Trophoblast cell (in vitro differentiated cells and primary cell): ENCODE measurements around the gene CACNA1B.

Experiments used
- DNase-seq, 2 donors: peaks; one replicate each; pipeline ENCODE4 v3.0.0-alpha.2; 2016
- H2AFZ ChIP-seq: 2 replicates; pipeline ENCODE4 v1.6.1; 2013; ENCODE audit warnings: low read length, moderate library complexity, mild to moderate bottlenecking; ENCODE audit not compliant: insufficient read depth, poor library complexity
- H2AK5ac ChIP-seq: 2 replicates; pipeline ENCODE4 v1.6.1; 2013; ENCODE audit warnings: mild to moderate bottlenecking, low read length
- H2BK120ac ChIP-seq: 2 replicates; pipeline ENCODE4 v1.6.1; 2013; ENCODE audit warnings: low read length, mild to moderate bottlenecking, moderate library complexity; ENCODE audit not compliant: insufficient read depth, poor library complexity
- H2BK12ac ChIP-seq: 2 replicates; pipeline ENCODE4 v1.6.1; 2013; ENCODE audit warnings: mild to moderate bottlenecking, low read length, moderate library complexity
- H2BK5ac ChIP-seq: 2 replicates; pipeline ENCODE4 v1.6.1; 2013; ENCODE audit warnings: low read length, low read depth, moderate library complexity, mild to moderate bottlenecking; ENCODE audit not compliant: poor library complexity
- H3K14ac ChIP-seq: 2 replicates; pipeline ENCODE4 v1.6.1; 2013; ENCODE audit warnings: mild to moderate bottlenecking, low read length
- H3K18ac ChIP-seq: 2 replicates; pipeline ENCODE4 v1.6.1; 2013; ENCODE audit warnings: mild to moderate bottlenecking, low read length
- H3K23ac ChIP-seq: 2 replicates; pipeline ENCODE4 v1.6.1; 2013; ENCODE audit warnings: low read length
- H3K27ac ChIP-seq: 2 replicates; pipeline ENCODE4 v1.5.1; 2013; ENCODE audit warnings: low read depth, mild to moderate bottlenecking, inconsistent platforms, low read length, moderate library complexity
- H3K27me3 ChIP-seq: 2 replicates; pipeline ENCODE4 v1.6.1; 2013; ENCODE audit warnings: inconsistent platforms, mild to moderate bottlenecking, low read length, moderate library complexity; ENCODE audit not compliant: insufficient read depth
- H3K36me3 ChIP-seq, 2 experiments: 1 replicate in 1 of 2; 2 replicates in 1 of 2; pipeline ENCODE4 v1.6.1; 2013; ENCODE audit warnings: low read length in 2 of 2, mild to moderate bottlenecking in 2 of 2, moderate library complexity in 1 of 2; ENCODE audit not compliant: insufficient read depth in 2 of 2, control insufficient read depth in 1 of 2
- H3K4ac ChIP-seq: 2 replicates; pipeline ENCODE4 v1.6.1; 2013; ENCODE audit warnings: low read depth, mild to moderate bottlenecking, low read length, moderate library complexity
- H3K4me1 ChIP-seq, 2 experiments: 1 replicate in 1 of 2; 2 replicates in 1 of 2; pipeline ENCODE4 v1.6.1; 2013; ENCODE audit warnings: low read length in 2 of 2, mild to moderate bottlenecking in 2 of 2, moderate library complexity in 1 of 2; ENCODE audit not compliant: insufficient read depth in 2 of 2, control insufficient read depth in 1 of 2
- H3K4me2 ChIP-seq: 2 replicates; pipeline ENCODE4 v1.6.1; 2013; ENCODE audit warnings: inconsistent platforms, mild to moderate bottlenecking, low read length, moderate library complexity
- H3K4me3 ChIP-seq: 2 replicates; pipeline ENCODE4 v1.5.1; 2013; ENCODE audit warnings: mild to moderate bottlenecking, low read depth, low read length, inconsistent platforms
- H3K79me1 ChIP-seq: one replicate; pipeline ENCODE4 v1.6.1; 2013; ENCODE audit warnings: low read length
- H3K79me2 ChIP-seq: 2 replicates; pipeline ENCODE4 v1.6.1; 2013; ENCODE audit warnings: low read length, mild to moderate bottlenecking; ENCODE audit not compliant: control insufficient read depth, insufficient read depth, poor library complexity
- H3K9ac ChIP-seq: 2 replicates; pipeline ENCODE4 v1.6.1; 2013; ENCODE audit warnings: mild to moderate bottlenecking, low read length
- H3K9me3 ChIP-seq: 2 replicates; pipeline ENCODE4 v1.6.1; 2013; ENCODE audit warnings: low read depth, mild to moderate bottlenecking, control low read depth, inconsistent platforms, low read length; ENCODE audit not compliant: insufficient read depth
- H4K12ac ChIP-seq: 2 replicates; pipeline ENCODE4 v1.6.1; 2013; ENCODE audit warnings: low read depth, mild to moderate bottlenecking, low read length, moderate library complexity
- H4K8ac ChIP-seq: 2 replicates; pipeline ENCODE4 v1.6.1; 2013; ENCODE audit warnings: low read depth, mild to moderate bottlenecking, low read length, moderate library complexity
- H4K91ac ChIP-seq: one replicate; pipeline ENCODE4 v1.6.1; 2013; ENCODE audit warnings: low read depth, mild to moderate bottlenecking, low read length, moderate library complexity
- WGBS: extraction: QIAGEN DNeasy Blood & Tissue Kit; methylation state at CpG from one replicate; pipeline ENCODE4 v1.1.7; 2013; ENCODE audit warnings: missing lambda C conversion rate; ENCODE audit not compliant: insufficient read length, insufficient coverage; ENCODE audit errors: extremely low coverage; 5-methylcytosine and 5-hydroxymethylcytosine counted together

CACNA1B gene

DNA sequence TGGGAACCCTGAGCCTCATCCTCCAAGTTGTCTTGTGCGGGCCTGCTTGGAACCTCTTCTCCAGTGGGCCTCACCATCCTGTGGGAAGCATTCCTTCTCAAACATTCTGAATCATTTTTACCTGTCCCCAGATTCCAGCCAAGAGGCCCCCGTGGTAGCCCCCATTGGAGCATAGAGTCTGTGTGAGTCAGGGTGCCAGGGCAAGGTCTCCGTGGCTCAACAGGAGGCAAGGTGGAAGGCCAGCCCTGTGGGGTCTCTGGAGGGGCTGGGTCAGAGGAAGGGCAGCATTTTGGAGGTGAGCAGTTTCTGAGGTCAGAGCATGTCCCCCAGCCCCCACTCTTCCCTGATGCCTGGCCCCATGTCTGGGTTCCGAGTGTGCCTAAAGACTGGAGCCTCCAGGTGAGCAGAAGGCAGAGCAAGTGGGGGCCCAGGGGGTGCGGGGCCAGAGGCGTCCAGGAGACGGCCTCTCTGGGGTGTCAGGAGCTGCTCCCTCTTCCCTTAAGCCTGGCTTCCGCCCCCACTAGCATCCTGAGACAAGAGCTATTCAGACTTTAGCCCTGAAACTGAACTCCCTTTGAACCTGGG is 2.1 kb downstream of the CACNA1B start:
- no CpG with 5 or more reads among the region's 8 CpGs for WGBS
- Histone ChIP-seq H2BK120ac (no peak overlapping the region), H2BK12ac (no peak overlapping the region), H3K79me2 (no peaks in the 10 kb centered on the region), H2AFZ (no peak overlapping the region), H3K4me3 (no peak overlapping the region), H3K14ac (no peak overlapping the region), H3K18ac (no peak overlapping the region), H2BK5ac (no peak overlapping the region), H3K36me3 (no peaks in the 10 kb centered on the region), H3K9ac (no peak overlapping the region), H3K4me2 (no peak overlapping the region), H3K27me3 (peaks cover 16% of the 10 kb centered on the region), H3K4me1 (peaks cover 3 to 4% of the 10 kb centered on the region in 2 experiments), H4K91ac (no peak overlapping the region), H4K8ac (no peak overlapping the region), H2AK5ac (no peak overlapping the region), H3K23ac (no peak overlapping the region), H3K4ac (no peak overlapping the region), H3K79me1 (no peaks in the 10 kb centered on the region), H4K12ac (no peak overlapping the region), H3K27ac (no peak overlapping the region), H3K9me3 (peaks cover 46% of the 10 kb centered on the region)
- no peak for DNase-seq

DNA sequence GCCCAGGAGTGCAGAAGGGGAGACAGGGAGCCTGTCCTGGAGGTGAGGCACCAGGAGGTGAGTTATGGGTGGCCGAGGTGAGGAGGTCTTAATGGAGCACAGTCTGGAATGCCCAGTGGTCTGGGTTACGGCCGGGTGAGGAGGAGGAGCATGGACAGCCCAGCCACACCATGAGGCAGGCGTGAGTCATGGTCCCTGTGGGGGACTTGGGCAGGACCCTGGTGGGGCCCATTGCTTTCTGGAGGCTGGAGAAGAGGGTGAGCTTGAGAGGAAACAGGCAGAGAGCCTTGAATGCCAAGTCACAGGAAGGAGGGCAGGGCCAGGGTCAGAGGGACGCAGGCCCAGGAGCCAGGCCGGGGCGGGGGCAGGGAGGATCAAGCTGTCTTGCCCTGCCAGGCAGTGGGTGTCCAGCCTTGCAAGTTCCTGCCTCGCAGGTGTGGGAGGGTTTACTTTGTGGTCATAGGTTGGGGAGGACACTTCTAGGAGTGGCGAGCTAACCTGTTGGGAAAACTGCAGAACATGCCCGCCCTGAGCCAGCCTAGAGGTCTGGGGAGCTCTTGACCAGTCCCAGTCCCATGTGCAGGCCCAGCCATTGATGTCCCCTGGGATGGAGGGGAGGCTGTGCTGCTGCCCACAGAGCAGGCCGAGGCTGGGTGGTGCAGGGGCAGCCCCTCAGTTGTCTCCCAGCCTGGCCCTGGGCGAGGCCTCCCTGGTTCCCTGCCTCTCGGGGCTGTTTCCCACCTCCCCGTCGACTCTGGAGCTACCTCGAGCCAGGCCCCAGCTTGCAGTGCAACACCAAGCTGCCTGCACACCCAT is 2.8 kb downstream of the CACNA1B start:
- H3K9me3 ChIP-seq, result peaks cover 39% of the 10 kb centered on the region
- H2BK5ac ChIP-seq, result no peak overlapping the region
- H2AK5ac ChIP-seq, result no peak overlapping the region
- no peak overlapping the region for H3K14ac ChIP-seq
- no peak overlapping the region for H4K8ac ChIP-seq
- peaks cover 16% of the 10 kb centered on the region for H3K27me3 ChIP-seq
- no peak overlapping the region for H3K4me2 ChIP-seq
- H3K9ac ChIP-seq, result no peak overlapping the region
- DNase-seq, result no peak
- no peak overlapping the region for H2AFZ ChIP-seq
- H4K12ac ChIP-seq, result no peak overlapping the region
- no peaks in the 10 kb centered on the region for H3K79me2 ChIP-seq
- no peak overlapping the region for H3K4ac ChIP-seq
- H3K4me1 ChIP-seq, result peaks cover 3 to 4% of the 10 kb centered on the region in 2 experiments
- no peak overlapping the region for H3K23ac ChIP-seq
- no peak overlapping the region for H3K18ac ChIP-seq
- H3K36me3 ChIP-seq, result no peaks in the 10 kb centered on the region
- no peaks in the 10 kb centered on the region for H3K79me1 ChIP-seq
- H2BK120ac ChIP-seq, result no peak overlapping the region
- H3K4me3 ChIP-seq, result no peak overlapping the region
- no peak overlapping the region for H2BK12ac ChIP-seq
- WGBS, result no CpG with 5 or more reads among the region's 16 CpGs
- H4K91ac ChIP-seq, result no peak overlapping the region
- H3K27ac ChIP-seq, result no peak overlapping the region

DNA sequence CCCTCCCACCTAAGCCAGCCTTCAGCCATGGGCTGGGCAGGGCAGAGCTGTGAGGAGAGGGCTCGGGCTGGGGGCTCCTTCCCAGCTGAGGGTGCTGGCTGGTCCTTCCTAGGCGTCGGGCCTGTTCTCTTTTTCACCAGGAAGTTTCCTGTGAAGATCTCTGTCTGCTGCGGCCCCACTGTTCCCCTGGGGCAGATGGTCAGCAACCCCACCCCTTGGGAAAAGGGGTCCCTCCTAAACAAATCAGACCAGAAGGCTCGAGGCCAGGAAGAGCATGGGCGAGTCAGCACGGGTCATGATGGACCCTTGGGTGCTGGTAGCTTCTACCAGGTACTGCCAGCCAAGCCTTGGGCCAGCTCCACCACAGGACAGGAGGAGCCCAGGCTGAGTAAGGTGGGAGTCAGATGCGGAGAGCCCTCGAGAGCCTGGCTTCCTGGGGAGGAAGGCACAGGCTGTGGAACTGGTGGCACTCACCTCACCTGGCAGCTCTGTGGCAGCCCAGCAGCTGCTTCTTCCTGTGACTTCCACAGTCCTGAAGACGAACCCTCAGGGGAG is 3.5 kb downstream of the CACNA1B start:
- H2BK5ac ChIP-seq, result no peak overlapping the region
- H4K12ac ChIP-seq, result no peak overlapping the region
- H3K4ac ChIP-seq, result no peak overlapping the region
- H2BK120ac ChIP-seq, result no peak overlapping the region
- no peak overlapping the region for H2AFZ ChIP-seq
- no peaks in the 10 kb centered on the region for H3K79me2 ChIP-seq
- no peak overlapping the region for H3K9ac ChIP-seq
- no peak overlapping the region for H3K4me2 ChIP-seq
- no peak overlapping the region for H2AK5ac ChIP-seq
- H4K91ac ChIP-seq, result no peak overlapping the region
- H4K8ac ChIP-seq, result no peak overlapping the region
- no peak overlapping the region for H3K23ac ChIP-seq
- peaks cover 13% of the 10 kb centered on the region for H3K27me3 ChIP-seq
- no peak overlapping the region for H3K18ac ChIP-seq
- H3K4me1 ChIP-seq, result peaks cover 3 to 4% of the 10 kb centered on the region in 2 experiments
- no peak overlapping the region for H3K14ac ChIP-seq
- no peaks in the 10 kb centered on the region for H3K36me3 ChIP-seq
- H3K9me3 ChIP-seq, result peaks cover 34% of the 10 kb centered on the region
- H3K4me3 ChIP-seq, result no peak overlapping the region
- no peaks in the 10 kb centered on the region for H3K79me1 ChIP-seq
- DNase-seq, result no peak
- no peak overlapping the region for H2BK12ac ChIP-seq
- no peak overlapping the region for H3K27ac ChIP-seq
- no CpG with 5 or more reads among the region's 10 CpGs for WGBS

DNA sequence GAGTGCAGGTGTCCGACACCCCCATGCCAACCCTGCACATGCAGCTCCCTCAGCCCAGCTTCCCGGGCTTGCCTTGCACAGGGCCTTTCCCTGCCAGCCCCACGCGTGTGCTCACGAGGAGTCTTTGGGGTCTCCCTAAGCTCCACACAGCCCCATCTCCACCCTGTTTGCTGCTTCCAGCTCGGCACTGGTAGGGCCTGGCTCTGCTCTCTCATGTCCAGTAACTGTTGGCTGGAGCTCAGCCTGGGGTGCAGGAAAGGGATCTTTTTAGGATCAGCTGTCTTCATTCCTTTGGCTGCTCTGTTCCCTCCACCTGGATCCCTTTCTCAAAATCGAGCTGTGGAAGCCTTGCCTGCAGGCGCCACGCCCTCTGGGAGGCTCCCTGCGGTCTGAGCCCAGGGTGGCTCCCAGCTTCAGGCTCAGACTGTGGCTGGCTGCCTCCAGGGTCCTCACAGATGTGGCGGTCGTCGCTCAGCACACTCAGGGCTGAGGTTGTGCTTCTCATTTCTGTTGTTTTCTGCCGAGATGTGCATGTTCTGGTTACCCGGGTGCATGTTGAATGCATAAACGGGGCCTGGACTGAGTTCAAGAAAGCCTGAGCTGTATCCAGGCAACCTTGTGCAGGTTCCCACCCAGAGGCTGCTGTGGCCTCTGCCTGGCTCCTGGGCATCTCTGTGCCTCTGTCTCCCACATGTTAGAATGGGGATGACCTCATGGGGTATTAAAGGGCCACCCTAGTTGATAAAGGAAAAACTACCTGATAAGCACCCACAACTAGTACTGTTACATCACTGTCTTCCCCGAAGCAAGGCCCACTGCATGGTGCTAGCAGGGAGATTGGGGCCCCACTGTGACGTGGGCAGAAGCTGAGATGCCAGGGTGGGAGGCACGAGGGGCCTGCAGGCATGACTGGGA is 4.3 kb downstream of the CACNA1B start:
- no peak overlapping the region for H3K9ac ChIP-seq
- H3K23ac ChIP-seq, result no peak overlapping the region
- H3K27ac ChIP-seq, result no peak overlapping the region
- H3K79me1 ChIP-seq, result no peaks in the 10 kb centered on the region
- no peak overlapping the region for H2AK5ac ChIP-seq
- H4K12ac ChIP-seq, result no peak overlapping the region
- H3K4me2 ChIP-seq, result no peak overlapping the region
- H3K9me3 ChIP-seq, result peaks cover 27% of the 10 kb centered on the region
- H4K91ac ChIP-seq, result no peak overlapping the region
- H3K79me2 ChIP-seq, result no peaks in the 10 kb centered on the region
- no peak overlapping the region for H2BK5ac ChIP-seq
- peaks cover 3 to 4% of the 10 kb centered on the region in 2 experiments for H3K4me1 ChIP-seq
- WGBS, result no CpG with 5 or more reads among the region's 19 CpGs
- H3K27me3 ChIP-seq, result peaks cover 10% of the 10 kb centered on the region
- H4K8ac ChIP-seq, result no peak overlapping the region
- H3K4ac ChIP-seq, result no peak overlapping the region
- H3K14ac ChIP-seq, result no peak overlapping the region
- H3K4me3 ChIP-seq, result no peak overlapping the region
- H3K18ac ChIP-seq, result no peak overlapping the region
- no peaks in the 10 kb centered on the region for H3K36me3 ChIP-seq
- H2BK120ac ChIP-seq, result no peak overlapping the region
- H2BK12ac ChIP-seq, result no peak overlapping the region
- no peak for DNase-seq
- no peak overlapping the region for H2AFZ ChIP-seq
